ENCODE results near the gene GRM7.

GRCh38 chr3:7739754-7740153 lies 878.8 kb downstream of the GRM7 start:
- TF ChIP-seq EZH2phosphoT487 (IDR thresholded peaks at IDR 0.05; ENCODE audit: low read length) (no peak), CTCF (IDR thresholded peaks at IDR 0.05; ENCODE audit: low read length) (no peak), EZH2 (optimal IDR thresholded peaks at IDR 0.05; ENCODE audit: low read depth, low read length) (no peak)
